Upper lobe of left lung (tissue), 4 donors: Measurements from ENCODE around the gene ITPK1.

Source experiments
- CTCF ChIP-seq, 6 experiments: fragments of 450-650 bp in 4 of 6; fragments of 200-600 bp in 2 of 6; sonication (generic) in 2 of 6; IDR thresholded peaks; one replicate each; pipeline ENCODE4 v1.5.1; 2016 to 2019; ENCODE audit warnings: antibody characterized with exemption in 6 of 6
- EP300 ChIP-seq, 4 donors: sonication (generic); formaldehyde crosslinking; IDR thresholded peaks; one replicate each; pipeline ENCODE4 v1.5.1; 2017; ENCODE audit warnings: antibody characterized with exemption in 4 of 4, control low read depth in 2 of 4
- POLR2A ChIP-seq, 4 donors: fragments of 450-650 bp; IDR thresholded peaks; one replicate each; pipeline ENCODE4 v1.5.1; 2016 to 2017; ENCODE audit warnings: antibody characterized with exemption in 4 of 4, mild to moderate bottlenecking in 2 of 4
- POLR2AphosphoS5 ChIP-seq, 2 donors: sonication (generic); formaldehyde crosslinking; IDR thresholded peaks; one replicate each; pipeline ENCODE4 v1.5.1; 2017; ENCODE audit warnings: antibody characterized with exemption in 2 of 2

- TF ChIP-seq POLR2A (IDR thresholded peaks at IDR 0.05) (no peak), CTCF (IDR thresholded peaks at IDR 0.05) (no peak), EP300 (IDR thresholded peaks at IDR 0.05) (no peak), POLR2AphosphoS5 (IDR thresholded peaks at IDR 0.05) (no peak)
These were observed 54.2 kb downstream of the ITPK1 start for GRCh38 chr14:93061380-93062012.
